ENCODE results near the gene PRL.

DNA sequence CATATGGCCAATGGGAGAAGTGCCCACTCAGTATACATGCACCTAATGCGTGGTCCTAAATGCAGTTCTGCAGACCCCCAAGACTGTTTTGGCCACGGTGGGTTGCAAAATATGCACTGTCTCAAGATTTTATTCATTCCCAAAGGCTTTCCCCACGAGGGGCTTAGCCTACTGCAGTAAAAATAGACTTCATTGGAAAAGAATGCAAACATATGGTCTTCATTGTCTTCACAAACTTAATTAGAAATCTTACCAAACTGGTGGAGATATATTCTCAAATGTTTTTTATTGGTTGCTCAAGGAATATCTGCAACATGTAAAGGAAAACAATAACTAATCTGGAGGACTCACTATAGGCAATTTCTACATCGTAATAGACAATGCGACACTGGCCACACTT is 31.6 kb upstream of the PRL start:
- TF ChIP-seq, protein P1, sequence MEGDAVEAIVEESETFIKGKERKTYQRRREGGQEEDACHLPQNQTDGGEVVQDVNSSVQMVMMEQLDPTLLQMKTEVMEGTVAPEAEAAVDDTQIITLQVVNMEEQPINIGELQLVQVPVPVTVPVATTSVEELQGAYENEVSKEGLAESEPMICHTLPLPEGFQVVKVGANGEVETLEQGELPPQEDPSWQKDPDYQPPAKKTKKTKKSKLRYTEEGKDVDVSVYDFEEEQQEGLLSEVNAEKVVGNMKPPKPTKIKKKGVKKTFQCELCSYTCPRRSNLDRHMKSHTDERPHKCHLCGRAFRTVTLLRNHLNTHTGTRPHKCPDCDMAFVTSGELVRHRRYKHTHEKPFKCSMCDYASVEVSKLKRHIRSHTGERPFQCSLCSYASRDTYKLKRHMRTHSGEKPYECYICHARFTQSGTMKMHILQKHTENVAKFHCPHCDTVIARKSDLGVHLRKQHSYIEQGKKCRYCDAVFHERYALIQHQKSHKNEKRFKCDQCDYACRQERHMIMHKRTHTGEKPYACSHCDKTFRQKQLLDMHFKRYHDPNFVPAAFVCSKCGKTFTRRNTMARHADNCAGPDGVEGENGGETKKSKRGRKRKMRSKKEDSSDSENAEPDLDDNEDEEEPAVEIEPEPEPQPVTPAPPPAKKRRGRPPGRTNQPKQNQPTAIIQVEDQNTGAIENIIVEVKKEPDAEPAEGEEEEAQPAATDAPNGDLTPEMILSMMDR (conservative IDR thresholded peaks at IDR 0.05; ENCODE audit: low read depth in 2 of 2), result no peak
- TF ChIP-seq POLR2AphosphoS5 (IDR thresholded peaks at IDR 0.05; ENCODE audit: low read depth), result no peak
- TF ChIP-seq EZH2 (IDR thresholded peaks at IDR 0.05; ENCODE audit: low read depth, unreplicated experiment), result no peak
- TF ChIP-seq, protein P2, sequence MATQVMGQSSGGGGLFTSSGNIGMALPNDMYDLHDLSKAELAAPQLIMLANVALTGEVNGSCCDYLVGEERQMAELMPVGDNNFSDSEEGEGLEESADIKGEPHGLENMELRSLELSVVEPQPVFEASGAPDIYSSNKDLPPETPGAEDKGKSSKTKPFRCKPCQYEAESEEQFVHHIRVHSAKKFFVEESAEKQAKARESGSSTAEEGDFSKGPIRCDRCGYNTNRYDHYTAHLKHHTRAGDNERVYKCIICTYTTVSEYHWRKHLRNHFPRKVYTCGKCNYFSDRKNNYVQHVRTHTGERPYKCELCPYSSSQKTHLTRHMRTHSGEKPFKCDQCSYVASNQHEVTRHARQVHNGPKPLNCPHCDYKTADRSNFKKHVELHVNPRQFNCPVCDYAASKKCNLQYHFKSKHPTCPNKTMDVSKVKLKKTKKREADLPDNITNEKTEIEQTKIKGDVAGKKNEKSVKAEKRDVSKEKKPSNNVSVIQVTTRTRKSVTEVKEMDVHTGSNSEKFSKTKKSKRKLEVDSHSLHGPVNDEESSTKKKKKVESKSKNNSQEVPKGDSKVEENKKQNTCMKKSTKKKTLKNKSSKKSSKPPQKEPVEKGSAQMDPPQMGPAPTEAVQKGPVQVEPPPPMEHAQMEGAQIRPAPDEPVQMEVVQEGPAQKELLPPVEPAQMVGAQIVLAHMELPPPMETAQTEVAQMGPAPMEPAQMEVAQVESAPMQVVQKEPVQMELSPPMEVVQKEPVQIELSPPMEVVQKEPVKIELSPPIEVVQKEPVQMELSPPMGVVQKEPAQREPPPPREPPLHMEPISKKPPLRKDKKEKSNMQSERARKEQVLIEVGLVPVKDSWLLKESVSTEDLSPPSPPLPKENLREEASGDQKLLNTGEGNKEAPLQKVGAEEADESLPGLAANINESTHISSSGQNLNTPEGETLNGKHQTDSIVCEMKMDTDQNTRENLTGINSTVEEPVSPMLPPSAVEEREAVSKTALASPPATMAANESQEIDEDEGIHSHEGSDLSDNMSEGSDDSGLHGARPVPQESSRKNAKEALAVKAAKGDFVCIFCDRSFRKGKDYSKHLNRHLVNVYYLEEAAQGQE (IDR thresholded peaks at IDR 0.05; ENCODE audit: unreplicated experiment), result no peak
- TF ChIP-seq STAT1 (IDR thresholded peaks at IDR 0.05; ENCODE audit: unreplicated experiment), result no peak
- TF ChIP-seq JUNB (IDR thresholded peaks at IDR 0.05; ENCODE audit: unreplicated experiment), result no peak
- TF ChIP-seq CREB1 (CRISPR knock-in tag; IDR thresholded peaks at IDR 0.05; ENCODE audit: low read depth), result no peak
- no peak for TF ChIP-seq EZH2phosphoT487 (IDR thresholded peaks at IDR 0.05; ENCODE audit: unreplicated experiment)
- no peak for TF ChIP-seq NANOG (IDR thresholded peaks at IDR 0.05; ENCODE audit: borderline replicate concordance)

Data from GM23338 (cell line).